Aorta (tissue), 5 donors: ENCODE measurements around the gene CD69. TPM values are rescaled to one million over a fixed set of nuclear protein-coding genes. Genes with fewer than 3 reads are reported as not detected.
A peak's percentile ranks its signal among the peaks of the same experiment; 100 is the strongest.
"Not testable (repeated sequence)": the region's sequence is repeated elsewhere in the genome, so short reads cannot be mapped to it uniquely, and the experiment has no call there.

ENCODE experiments used
- ATAC-seq: fragments of 200-7000 bp; cut with Tn5 transposase; one replicate; pipeline ENCODE4 v1.9.1; 2022; ENCODE audit warnings: moderate library complexity; ENCODE audit not compliant: low FRiP score
- DNase-seq, 2 donors: peaks; one replicate each; pipeline ENCODE4 v3.0.0-alpha.2; 2020
- H3K27ac ChIP-seq, 2 donors: one replicate each; pipeline ENCODE4 v1.5.1; 2013; ENCODE audit warnings: low read length in 2 of 2, mild to moderate bottlenecking in 2 of 2, moderate library complexity in 2 of 2, control low read depth in 1 of 2, inconsistent platforms in 1 of 2, low read depth in 1 of 2
- H3K27me3 ChIP-seq, 2 donors: one replicate each; pipeline ENCODE4 v1.6.1; 2013; ENCODE audit warnings: control low read depth in 1 of 2, low read length in 1 of 2, mild to moderate bottlenecking in 1 of 2, moderate library complexity in 1 of 2; ENCODE audit not compliant: insufficient read depth in 2 of 2, control insufficient read depth in 1 of 2
- H3K36me3 ChIP-seq, 2 donors: one replicate each; pipeline ENCODE4 v1.6.1; 2013; ENCODE audit warnings: control low read depth in 1 of 2, low read length in 1 of 2, mild to moderate bottlenecking in 1 of 2; ENCODE audit not compliant: insufficient read depth in 2 of 2, control insufficient read depth in 1 of 2
- H3K4me1 ChIP-seq, 2 donors: one replicate each; pipeline ENCODE4 v1.6.1; 2013; ENCODE audit warnings: low read length in 2 of 2, control low read depth in 1 of 2, mild to moderate bottlenecking in 1 of 2, moderate library complexity in 1 of 2; ENCODE audit not compliant: insufficient read depth in 2 of 2, control insufficient read depth in 1 of 2
- H3K4me3 ChIP-seq, 2 donors: one replicate each; pipeline ENCODE4 v1.5.1; 2013; ENCODE audit warnings: low read length in 2 of 2, control low read depth in 1 of 2, mild to moderate bottlenecking in 1 of 2
- H3K9me3 ChIP-seq: one replicate; pipeline ENCODE4 v1.6.1; 2013; ENCODE audit warnings: mild to moderate bottlenecking, low read length; ENCODE audit not compliant: control insufficient read depth
- WGBS, 2 donors: extraction: QIAGEN DNeasy Blood & Tissue Kit; methylation state at CpG; one replicate each; pipeline ENCODE4 v1.1.7; 2013; 5-methylcytosine and 5-hydroxymethylcytosine counted together
- intact Hi-C, 2 donors: fragments of 100-400 bp; cut with DNase I; formaldehyde crosslinking; loops; one replicate each; pipeline versions ENCODE4 v1.14.2 to v1.15.0; 2022
- polyA plus RNA-seq, 2 donors: library from polyadenylated mRNA; stranded (reverse); fragments of 200-250 nt; gene quantifications; one replicate each; pipeline ENCODE4 v1.2.3, GENCODE V29; 2013
- total RNA-seq, 2 donors: library from RNA; stranded (reverse); fragmentation: NEBNext Ultra II Directional; extraction: Animal tissue kit (Norgen Biotek cat#: 25700); gene quantifications; one replicate each; pipeline ENCODE4 v1.2.1, GENCODE V29; 2021
- donor health status: healthy with polysubstance abuse.
- donor health status: Bipolar disorder and iron deficiency.
- donor health status: DM: no; HTN: no; CAD: no.
- donor health status: DM: no; HTN: no; CAD: no.
- donor health status: DM: yes; HTN: yes; CAD: no.

The CD69 gene
- total and polyA plus RNA-seq, 4 donors, result 0.59 to 8.4 (median 4.4) TPM; not detected in 1

- no peaks in the 10 kb centered on the region for H3K27me3 ChIP-seq
- no peaks in the 10 kb centered on the region for H3K36me3 ChIP-seq
- H3K4me3 ChIP-seq, result no peak overlapping the region
- DNase-seq, result peak in 1 of 2 donors; percentile 68
- WGBS, 2 donors, result 53 to 57% methylated on average over 12 of the region's 12 CpGs
- no peaks in the 10 kb centered on the region for H3K4me1 ChIP-seq
- no peaks in the 10 kb centered on the region for H3K9me3 ChIP-seq
- intact Hi-C loops, result loop anchor here in 1 of 2 donors (5.0 kb wide), 1 partner anchor 376 kb away; no protein-coding TSS in a partner anchor
- peak; percentile 76 for ATAC-seq
- H3K27ac ChIP-seq, result no peak overlapping the region
Observed at GRCh38 chr12:9707864-9708808, 52.6 kb downstream of the CD69 start.

- no peak overlapping the region for H3K4me3 ChIP-seq
- H3K4me1 ChIP-seq, result no peaks in the 10 kb centered on the region
- DNase-seq (no peak), ATAC-seq (no peak)
- no peaks in the 10 kb centered on the region for H3K27me3 ChIP-seq
- no peak overlapping the region for H3K27ac ChIP-seq
- intact Hi-C loops, result loop anchor here in 1 of 2 donors (5.0 kb wide), 1 partner anchor 375 kb away; no protein-coding TSS in a partner anchor
- peaks cover 1% of the 10 kb centered on the region for H3K9me3 ChIP-seq
- H3K36me3 ChIP-seq, result no peaks in the 10 kb centered on the region
Observed at GRCh38 chr12:9707356-9707755, 53.3 kb downstream of the CD69 start.

GRCh38 chr12:9706086-9706685, 54.5 kb downstream of the CD69 start:
- H3K4me1 ChIP-seq, result no peaks in the 10 kb centered on the region
- H3K27ac ChIP-seq, result no peak overlapping the region
- no peak overlapping the region for H3K4me3 ChIP-seq
- H3K27me3 ChIP-seq, result no peaks in the 10 kb centered on the region
- H3K9me3 ChIP-seq, result peaks cover 2% of the 10 kb centered on the region
- ATAC-seq (no peak), DNase-seq (no peak)
- intact Hi-C loops, result loop anchor here in 1 of 2 donors (5.0 kb wide), 1 partner anchor 374 kb away; no protein-coding TSS in a partner anchor
- H3K36me3 ChIP-seq, result no peaks in the 10 kb centered on the region

- H3K36me3 ChIP-seq, H3K4me1 ChIP-seq, ATAC-seq, H3K4me3 ChIP-seq, DNase-seq, intact Hi-C loops, H3K9me3 ChIP-seq, H3K27me3 ChIP-seq, H3K27ac ChIP-seq: not testable (repeated sequence)
- WGBS, 2 donors, result 85 to 92% methylated on average over 5 of the region's 5 CpGs
Observed at GRCh38 chr12:9704561-9704960, 56.1 kb downstream of the CD69 start.

Other genes with a start within 250 kb of the CD69 start
- gene KLRB1, start 153.0 kb downstream of the CD69 start, total RNA-seq, result 1 to 10 TPM; 1.1 to 1.6 TPM
- gene KLRB1, start 153.0 kb downstream of the CD69 start, polyA plus RNA-seq, result not detected
- gene CLEC2D, start 91.2 kb downstream of the CD69 start, total RNA-seq, result 10 to 100 TPM; 16.0 to 36.5 TPM
- gene CLEC2D, start 91.2 kb downstream of the CD69 start, polyA plus RNA-seq, result 1 to 10 TPM in 1 of 2 donors, under 1 TPM in 1; 0.25 to 3.0 TPM
- gene CLECL1, start 27.8 kb downstream of the CD69 start, total RNA-seq, result 1 to 10 TPM in 1 of 2 donors, not detected in 1; 2.1 TPM
- gene CLECL1, start 27.8 kb downstream of the CD69 start, polyA plus RNA-seq, result not detected
- 1 to 10 TPM in 1 of 2 donors, under 1 TPM in 1; 0.36 to 1.1 TPM for gene KLRF1, start 66.6 kb upstream of the CD69 start, total RNA-seq
- gene KLRF1, start 66.6 kb upstream of the CD69 start, polyA plus RNA-seq, result not detected
- gene CLEC2B, start 108.5 kb upstream of the CD69 start, total RNA-seq, result 10 to 100 TPM; 10.5 to 23.3 TPM
- 10 to 100 TPM in 1 of 2 donors, 1 to 10 TPM in 1; 1.2 to 10.9 TPM for gene CLEC2B, start 108.5 kb upstream of the CD69 start, polyA plus RNA-seq
- not detected for gene KLRF2, start 120.6 kb upstream of the CD69 start, total RNA-seq
- not detected for gene KLRF2, start 120.6 kb upstream of the CD69 start, polyA plus RNA-seq
- not detected for gene CLEC2A, start 171.5 kb upstream of the CD69 start, total RNA-seq
- not detected for gene CLEC2A, start 171.5 kb upstream of the CD69 start, polyA plus RNA-seq
- gene CLEC12A, start 210.5 kb upstream of the CD69 start, total RNA-seq, result 1 to 10 TPM; 3.0 to 3.6 TPM
- 1 to 10 TPM in 1 of 2 donors, not detected in 1; 1.5 TPM for gene CLEC12A, start 210.5 kb upstream of the CD69 start, polyA plus RNA-seq
- not detected for gene CLEC1B, start 238.2 kb upstream of the CD69 start, total RNA-seq
- not detected for gene CLEC1B, start 238.2 kb upstream of the CD69 start, polyA plus RNA-seq
- under 1 TPM in 1 of 2 donors, not detected in 1; 0.78 TPM for gene CLEC12B, start 249.7 kb upstream of the CD69 start, total RNA-seq
- gene CLEC12B, start 249.7 kb upstream of the CD69 start, polyA plus RNA-seq, result not detected